ENCODE results near the gene HNF1B.

The HNF1B gene

GRCh38 chr17:37640015-37640414 is 104.8 kb downstream of the HNF1B start:
- H3K4me3 ChIP-seq (ENCODE audit: insufficient read depth, low read depth, low read length), result no peak overlapping the region
- peaks cover 14% of the 10 kb centered on the region for H3K27me3 ChIP-seq (ENCODE audit: control insufficient read depth, insufficient read depth, low read length, poor library complexity, severe bottlenecking)
- H3K4me1 ChIP-seq (ENCODE audit: control insufficient read depth, insufficient read depth, low read length), result peaks cover 8% of the 10 kb centered on the region
- no peak overlapping the region for H3K27ac ChIP-seq (ENCODE audit: insufficient read depth, low read depth, low read length, poor library complexity, severe bottlenecking)
- H3K9me3 ChIP-seq (ENCODE audit: control insufficient read depth, low read length), result no peaks in the 10 kb centered on the region
- peaks cover 27% of the 10 kb centered on the region for H3K36me3 ChIP-seq (ENCODE audit: control insufficient read depth, insufficient read depth, low read length)

- H3K27ac ChIP-seq (ENCODE audit: insufficient read depth, low read depth, low read length, poor library complexity, severe bottlenecking), result no peak overlapping the region
- no peak overlapping the region for H3K4me3 ChIP-seq (ENCODE audit: insufficient read depth, low read depth, low read length)
- H3K27me3 ChIP-seq (ENCODE audit: control insufficient read depth, insufficient read depth, low read length, poor library complexity, severe bottlenecking), result no peaks in the 10 kb centered on the region
- H3K36me3 ChIP-seq (ENCODE audit: control insufficient read depth, insufficient read depth, low read length), result peaks cover 27% of the 10 kb centered on the region
- no peaks in the 10 kb centered on the region for H3K9me3 ChIP-seq (ENCODE audit: control insufficient read depth, low read length)
- peaks cover 8% of the 10 kb centered on the region for H3K4me1 ChIP-seq (ENCODE audit: control insufficient read depth, insufficient read depth, low read length)
Observed at GRCh38 chr17:37637956-37638355, 106.9 kb downstream of the HNF1B start.

All from ectodermal cell (in vitro differentiated cells).